ENCODE data around the gene CADPS2. TPM values are rescaled to one million over a fixed set of nuclear protein-coding genes. Genes with fewer than 3 reads are reported as not detected.

The CADPS2 gene
- total RNA-seq, 8 experiments from 2014 or later, result 1.3 to 89.1 (median 3.1) TPM

GRCh38 chr7:122363144-122363543 lies 523.1 kb downstream of the CADPS2 start:
- Histone ChIP-seq H3K4me1 (replicated peaks in 1 of 2) (peaks cover 5% of the 10 kb centered on the region in 2 donors), H3K4me3 (no peak overlapping the region), H3K27ac (no peak overlapping the region)
- in situ Hi-C loops (cut with MboI; ENCODE audit: low pct_unique_long_range_greater_than_20kb in 2 of 9, low sequenced_read_pairs in 9 of 9, unreplicated experiment in 9 of 9), result no loop called here
- WGBS, 10 experiments, result 30 to 93% (median 56%) methylated on average over 2 of the region's 2 CpGs; no CpG with 5 or more reads in 6 of the 10 experiments
- ATAC-seq (replicated peaks in 6 of 8), result peak in 5 of 8 experiments; percentile 83 to 99 (median 92)

GRCh38 chr7:122362473-122362872 lies 523.8 kb downstream of the CADPS2 start:
- ATAC-seq (replicated peaks in 6 of 8), result no peak
- WGBS, 10 experiments, result 7 to 100% (median 86%) methylated on average over 1 to 3 of the region's 3 CpGs
- peaks cover 5% of the 10 kb centered on the region in 2 donors for H3K4me1 ChIP-seq (replicated peaks in 1 of 2)
- in situ Hi-C loops (cut with MboI; ENCODE audit: low pct_unique_long_range_greater_than_20kb in 2 of 9, low sequenced_read_pairs in 9 of 9, unreplicated experiment in 9 of 9), result no loop called here
- no peak overlapping the region for H3K4me3 ChIP-seq
- no peak overlapping the region for H3K27ac ChIP-seq

GRCh38 chr7:122354656-122355055 lies 531.6 kb downstream of the CADPS2 start:
- ATAC-seq (replicated peaks in 6 of 8), result no peak
- H3K4me3 ChIP-seq, result no peak overlapping the region
- in situ Hi-C loops (cut with MboI; ENCODE audit: low pct_unique_long_range_greater_than_20kb in 2 of 9, low sequenced_read_pairs in 9 of 9, unreplicated experiment in 9 of 9), result no loop called here
- no peak overlapping the region for H3K27ac ChIP-seq
- H3K4me1 ChIP-seq (replicated peaks in 1 of 2), result no peaks in the 10 kb centered on the region
- WGBS, 10 experiments, result 0 to 100% (median 57%) methylated on average over 1 to 2 of the region's 2 CpGs; no CpG with 5 or more reads in 2 of the 10 experiments

- no peak overlapping the region for H3K27ac ChIP-seq
- no peaks in the 10 kb centered on the region for H3K4me1 ChIP-seq (replicated peaks in 1 of 2)
- WGBS, 10 experiments, result 0 to 83% (median 47%) methylated on average over 1 to 3 of the region's 3 CpGs; no CpG with 5 or more reads in 1 of the 10 experiments
- in situ Hi-C loops (cut with MboI; ENCODE audit: low pct_unique_long_range_greater_than_20kb in 2 of 9, low sequenced_read_pairs in 9 of 9, unreplicated experiment in 9 of 9), result no loop called here
- H3K4me3 ChIP-seq, result no peak overlapping the region
- ATAC-seq (replicated peaks in 6 of 8), result no peak
These were observed 533.8 kb downstream of the CADPS2 start for GRCh38 chr7:122352454-122352853.

- no peak overlapping the region for H3K27ac ChIP-seq
- H3K4me1 ChIP-seq (replicated peaks in 1 of 2), result no peaks in the 10 kb centered on the region
- no peak for ATAC-seq (replicated peaks in 6 of 8)
- no peak overlapping the region for H3K4me3 ChIP-seq
- 10 to 100% (median 58%) methylated on average over 1 to 3 of the region's 3 CpGs for WGBS, 10 experiments
- in situ Hi-C loops (cut with MboI; ENCODE audit: low pct_unique_long_range_greater_than_20kb in 2 of 9, low sequenced_read_pairs in 9 of 9, unreplicated experiment in 9 of 9), result no loop called here
These were observed 535.6 kb downstream of the CADPS2 start for GRCh38 chr7:122350701-122351100.

- Histone ChIP-seq H3K27ac (no peak overlapping the region), H3K4me1 (replicated peaks in 1 of 2) (no peaks in the 10 kb centered on the region), H3K4me3 (no peak overlapping the region)
- WGBS, 10 experiments, result 0 to 86% (median 51%) methylated on average over 1 of the region's 1 CpG; no CpG with 5 or more reads in 2 of the 10 experiments
- in situ Hi-C loops (cut with MboI; ENCODE audit: low pct_unique_long_range_greater_than_20kb in 2 of 9, low sequenced_read_pairs in 9 of 9, unreplicated experiment in 9 of 9), result no loop called here
- no peak for ATAC-seq (replicated peaks in 6 of 8)
These were observed 542.0 kb downstream of the CADPS2 start for GRCh38 chr7:122344303-122344620.

GRCh38 chr7:122343601-122344302 lies 542.5 kb downstream of the CADPS2 start:
- ATAC-seq (replicated peaks in 6 of 8), result no peak
- no peaks in the 10 kb centered on the region for H3K4me1 ChIP-seq (replicated peaks in 1 of 2)
- 14 to 100% (median 56%) methylated on average over 1 to 7 of the region's 7 CpGs; no CpG with 5 or more reads in 1 of the 10 experiments for WGBS, 10 experiments
- in situ Hi-C loops (cut with MboI; ENCODE audit: low pct_unique_long_range_greater_than_20kb in 2 of 9, low sequenced_read_pairs in 9 of 9, unreplicated experiment in 9 of 9), result no loop called here
- H3K27ac ChIP-seq, result no peak overlapping the region
- no peak overlapping the region for H3K4me3 ChIP-seq

GRCh38 chr7:122340427-122340826 lies 545.8 kb downstream of the CADPS2 start:
- Histone ChIP-seq H3K4me3 (no peak overlapping the region), H3K4me1 (replicated peaks in 1 of 2) (no peaks in the 10 kb centered on the region), H3K27ac (no peak overlapping the region)
- WGBS, 10 experiments, result 60 to 100% (median 100%) methylated on average over 1 of the region's 1 CpG; no CpG with 5 or more reads in 3 of the 10 experiments
- no peak for ATAC-seq (replicated peaks in 6 of 8)
- in situ Hi-C loops (cut with MboI; ENCODE audit: low pct_unique_long_range_greater_than_20kb in 2 of 9, low sequenced_read_pairs in 9 of 9, unreplicated experiment in 9 of 9), result no loop called here

GRCh38 chr7:122339145-122339904 lies 546.9 kb downstream of the CADPS2 start:
- Histone ChIP-seq H3K27ac (no peak overlapping the region), H3K4me3 (no peak overlapping the region), H3K4me1 (replicated peaks in 1 of 2) (no peaks in the 10 kb centered on the region)
- WGBS, 10 experiments, result 0 to 100% (median 80%) methylated on average over 1 to 6 of the region's 6 CpGs; no CpG with 5 or more reads in 1 of the 10 experiments
- in situ Hi-C loops (cut with MboI; ENCODE audit: low pct_unique_long_range_greater_than_20kb in 2 of 9, low sequenced_read_pairs in 9 of 9, unreplicated experiment in 9 of 9), result no loop called here
- no peak for ATAC-seq (replicated peaks in 6 of 8)

GRCh38 chr7:122337011-122337410 lies 549.2 kb downstream of the CADPS2 start:
- no peak for ATAC-seq (replicated peaks in 6 of 8)
- no peak overlapping the region for H3K27ac ChIP-seq
- in situ Hi-C loops (cut with MboI; ENCODE audit: low pct_unique_long_range_greater_than_20kb in 2 of 9, low sequenced_read_pairs in 9 of 9, unreplicated experiment in 9 of 9), result no loop called here
- 0 to 68% (median 33%) methylated on average over 1 to 2 of the region's 2 CpGs; no CpG with 5 or more reads in 4 of the 10 experiments for WGBS, 10 experiments
- no peak overlapping the region for H3K4me3 ChIP-seq
- no peaks in the 10 kb centered on the region for H3K4me1 ChIP-seq (replicated peaks in 1 of 2)

GRCh38 chr7:122329145-122329802 lies 557.0 kb downstream of the CADPS2 start:
- ATAC-seq (replicated peaks in 6 of 8), result peak in 5 of 8 experiments; percentile 45 to 65 (median 64)
- no peaks in the 10 kb centered on the region for H3K4me1 ChIP-seq (replicated peaks in 1 of 2)
- no peak overlapping the region for H3K4me3 ChIP-seq
- in situ Hi-C loops (cut with MboI; ENCODE audit: low pct_unique_long_range_greater_than_20kb in 2 of 9, low sequenced_read_pairs in 9 of 9, unreplicated experiment in 9 of 9), result no loop called here
- no peak overlapping the region for H3K27ac ChIP-seq
- 0 to 37% (median 16%) methylated on average over 2 to 8 of the region's 8 CpGs for WGBS, 10 experiments

GRCh38 chr7:122327969-122328368 lies 558.3 kb downstream of the CADPS2 start:
- H3K4me3 ChIP-seq, result no peak overlapping the region
- H3K27ac ChIP-seq, result no peak overlapping the region
- H3K4me1 ChIP-seq (replicated peaks in 1 of 2), result no peaks in the 10 kb centered on the region
- no peak for ATAC-seq (replicated peaks in 6 of 8)
- 40 to 92% (median 55%) methylated on average over 1 to 3 of the region's 3 CpGs; no CpG with 5 or more reads in 3 of the 10 experiments for WGBS, 10 experiments
- in situ Hi-C loops (cut with MboI; ENCODE audit: low pct_unique_long_range_greater_than_20kb in 2 of 9, low sequenced_read_pairs in 9 of 9, unreplicated experiment in 9 of 9), result no loop called here
